Measurements from ENCODE around the gene KLK15. TPM values are rescaled to one million over a fixed set of nuclear protein-coding genes. Genes with fewer than 3 reads are reported as not detected.

The KLK15 gene
- total and polyA plus RNA-seq, 2 of the 8 experiments (the other 6 are each of a cell fraction or from before 2014, with no cell fraction given) = not detected

GRCh38 chr19:50812474-50812873 is 20.9 kb downstream of the KLK15 start (continued):
- TF ChIP-seq, protein P1, sequence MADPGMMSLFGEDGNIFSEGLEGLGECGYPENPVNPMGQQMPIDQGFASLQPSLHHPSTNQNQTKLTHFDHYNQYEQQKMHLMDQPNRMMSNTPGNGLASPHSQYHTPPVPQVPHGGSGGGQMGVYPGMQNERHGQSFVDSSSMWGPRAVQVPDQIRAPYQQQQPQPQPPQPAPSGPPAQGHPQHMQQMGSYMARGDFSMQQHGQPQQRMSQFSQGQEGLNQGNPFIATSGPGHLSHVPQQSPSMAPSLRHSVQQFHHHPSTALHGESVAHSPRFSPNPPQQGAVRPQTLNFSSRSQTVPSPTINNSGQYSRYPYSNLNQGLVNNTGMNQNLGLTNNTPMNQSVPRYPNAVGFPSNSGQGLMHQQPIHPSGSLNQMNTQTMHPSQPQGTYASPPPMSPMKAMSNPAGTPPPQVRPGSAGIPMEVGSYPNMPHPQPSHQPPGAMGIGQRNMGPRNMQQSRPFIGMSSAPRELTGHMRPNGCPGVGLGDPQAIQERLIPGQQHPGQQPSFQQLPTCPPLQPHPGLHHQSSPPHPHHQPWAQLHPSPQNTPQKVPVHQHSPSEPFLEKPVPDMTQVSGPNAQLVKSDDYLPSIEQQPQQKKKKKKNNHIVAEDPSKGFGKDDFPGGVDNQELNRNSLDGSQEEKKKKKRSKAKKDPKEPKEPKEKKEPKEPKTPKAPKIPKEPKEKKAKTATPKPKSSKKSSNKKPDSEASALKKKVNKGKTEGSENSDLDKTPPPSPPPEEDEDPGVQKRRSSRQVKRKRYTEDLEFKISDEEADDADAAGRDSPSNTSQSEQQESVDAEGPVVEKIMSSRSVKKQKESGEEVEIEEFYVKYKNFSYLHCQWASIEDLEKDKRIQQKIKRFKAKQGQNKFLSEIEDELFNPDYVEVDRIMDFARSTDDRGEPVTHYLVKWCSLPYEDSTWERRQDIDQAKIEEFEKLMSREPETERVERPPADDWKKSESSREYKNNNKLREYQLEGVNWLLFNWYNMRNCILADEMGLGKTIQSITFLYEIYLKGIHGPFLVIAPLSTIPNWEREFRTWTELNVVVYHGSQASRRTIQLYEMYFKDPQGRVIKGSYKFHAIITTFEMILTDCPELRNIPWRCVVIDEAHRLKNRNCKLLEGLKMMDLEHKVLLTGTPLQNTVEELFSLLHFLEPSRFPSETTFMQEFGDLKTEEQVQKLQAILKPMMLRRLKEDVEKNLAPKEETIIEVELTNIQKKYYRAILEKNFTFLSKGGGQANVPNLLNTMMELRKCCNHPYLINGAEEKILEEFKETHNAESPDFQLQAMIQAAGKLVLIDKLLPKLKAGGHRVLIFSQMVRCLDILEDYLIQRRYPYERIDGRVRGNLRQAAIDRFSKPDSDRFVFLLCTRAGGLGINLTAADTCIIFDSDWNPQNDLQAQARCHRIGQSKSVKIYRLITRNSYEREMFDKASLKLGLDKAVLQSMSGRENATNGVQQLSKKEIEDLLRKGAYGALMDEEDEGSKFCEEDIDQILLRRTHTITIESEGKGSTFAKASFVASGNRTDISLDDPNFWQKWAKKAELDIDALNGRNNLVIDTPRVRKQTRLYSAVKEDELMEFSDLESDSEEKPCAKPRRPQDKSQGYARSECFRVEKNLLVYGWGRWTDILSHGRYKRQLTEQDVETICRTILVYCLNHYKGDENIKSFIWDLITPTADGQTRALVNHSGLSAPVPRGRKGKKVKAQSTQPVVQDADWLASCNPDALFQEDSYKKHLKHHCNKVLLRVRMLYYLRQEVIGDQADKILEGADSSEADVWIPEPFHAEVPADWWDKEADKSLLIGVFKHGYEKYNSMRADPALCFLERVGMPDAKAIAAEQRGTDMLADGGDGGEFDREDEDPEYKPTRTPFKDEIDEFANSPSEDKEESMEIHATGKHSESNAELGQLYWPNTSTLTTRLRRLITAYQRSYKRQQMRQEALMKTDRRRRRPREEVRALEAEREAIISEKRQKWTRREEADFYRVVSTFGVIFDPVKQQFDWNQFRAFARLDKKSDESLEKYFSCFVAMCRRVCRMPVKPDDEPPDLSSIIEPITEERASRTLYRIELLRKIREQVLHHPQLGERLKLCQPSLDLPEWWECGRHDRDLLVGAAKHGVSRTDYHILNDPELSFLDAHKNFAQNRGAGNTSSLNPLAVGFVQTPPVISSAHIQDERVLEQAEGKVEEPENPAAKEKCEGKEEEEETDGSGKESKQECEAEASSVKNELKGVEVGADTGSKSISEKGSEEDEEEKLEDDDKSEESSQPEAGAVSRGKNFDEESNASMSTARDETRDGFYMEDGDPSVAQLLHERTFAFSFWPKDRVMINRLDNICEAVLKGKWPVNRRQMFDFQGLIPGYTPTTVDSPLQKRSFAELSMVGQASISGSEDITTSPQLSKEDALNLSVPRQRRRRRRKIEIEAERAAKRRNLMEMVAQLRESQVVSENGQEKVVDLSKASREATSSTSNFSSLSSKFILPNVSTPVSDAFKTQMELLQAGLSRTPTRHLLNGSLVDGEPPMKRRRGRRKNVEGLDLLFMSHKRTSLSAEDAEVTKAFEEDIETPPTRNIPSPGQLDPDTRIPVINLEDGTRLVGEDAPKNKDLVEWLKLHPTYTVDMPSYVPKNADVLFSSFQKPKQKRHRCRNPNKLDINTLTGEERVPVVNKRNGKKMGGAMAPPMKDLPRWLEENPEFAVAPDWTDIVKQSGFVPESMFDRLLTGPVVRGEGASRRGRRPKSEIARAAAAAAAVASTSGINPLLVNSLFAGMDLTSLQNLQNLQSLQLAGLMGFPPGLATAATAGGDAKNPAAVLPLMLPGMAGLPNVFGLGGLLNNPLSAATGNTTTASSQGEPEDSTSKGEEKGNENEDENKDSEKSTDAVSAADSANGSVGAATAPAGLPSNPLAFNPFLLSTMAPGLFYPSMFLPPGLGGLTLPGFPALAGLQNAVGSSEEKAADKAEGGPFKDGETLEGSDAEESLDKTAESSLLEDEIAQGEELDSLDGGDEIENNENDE (IDR thresholded peaks at IDR 0.05; ENCODE audit: insufficient replicate concordance, low read length) = no peak
- TF ChIP-seq CHD1 (IDR thresholded peaks at IDR 0.05; ENCODE audit: low read depth, low read length) (no peak), NRF1 (IDR thresholded peaks at IDR 0.05; ENCODE audit: low read depth, low read length) (no peak)

Data from H1 (cell line).